ENCODE results near the gene VAPA. TPM values are rescaled to one million over a fixed set of nuclear protein-coding genes. Genes with fewer than 3 reads are reported as not detected.

Gene VAPA
- total and polyA plus RNA-seq, 9 of the 15 experiments (the other 6 are each of a cell fraction or from before 2014, with no cell fraction given): 219 to 902 (median 526) TPM

- TF ChIP-seq MLLT1 (IDR thresholded peaks at IDR 0.05) (peak; percentile 86 to 92), ZHX1 (conservative IDR thresholded peaks at IDR 0.05; ENCODE audit: low read length) (no peak), TAL1 (IDR thresholded peaks at IDR 0.05) (0 out of 2 replicates have a peak, but pooled peaks have one; percentile 49), LEF1 (IDR thresholded peaks at IDR 0.05) (peak; percentile 70), ZNF507 (tag; conservative IDR thresholded peaks at IDR 0.05) (no peak), FOXJ2 (tag; IDR thresholded peaks at IDR 0.05) (0 out of 2 replicates have a peak, but pooled peaks have one; percentile 52), CC2D1A (IDR thresholded peaks at IDR 0.05) (peak; percentile 26; the same call in 1 of the 2 replicates), CEBPB (tag; IDR thresholded peaks at IDR 0.05) (peak; percentile 89), MAFG (tag; conservative IDR thresholded peaks at IDR 0.05) (peak; percentile 77), ZNF77 (CRISPR knock-in tag; IDR thresholded peaks at IDR 0.05) (no peak), ZNF253 (CRISPR knock-in tag; conservative IDR thresholded peaks at IDR 0.05) (0 out of 2 replicates have a peak, but pooled peaks have one; percentile 4), ZBED1 (IDR thresholded peaks at IDR 0.05) (no peak), ZBTB2 (IDR thresholded peaks at IDR 0.05) (peak; percentile 20; the same call in 1 of the 2 replicates), KAT8 (IDR thresholded peaks at IDR 0.05; ENCODE audit: low read depth) (0 out of 2 replicates have a peak, but pooled peaks have one; percentile 10), MITF (IDR thresholded peaks at IDR 0.05) (no peak), LARP7 (IDR thresholded peaks at IDR 0.05) (peak; percentile 80), FOXP1 (CRISPR knock-in tag; IDR thresholded peaks at IDR 0.05) (no peak), ZNF174 (CRISPR knock-in tag; IDR thresholded peaks at IDR 0.05) (0 out of 2 replicates have a peak, but pooled peaks have one; percentile 6), CBX3 (IDR thresholded peaks at IDR 0.05; ENCODE audit: borderline replicate concordance in 1 of 2, low read length in 2 of 2) (peak in 1 of 2 experiments; percentile 7; a peak in 1 of 3 replicates), MLX (CRISPR knock-in tag; conservative IDR thresholded peaks at IDR 0.05) (no peak), ADNP (tag; IDR thresholded peaks at IDR 0.05) (no peak), POLR2A (conservative IDR thresholded peaks at IDR 0.05) (peak; percentile 65), ZNF324 (CRISPR knock-in tag; IDR thresholded peaks at IDR 0.05) (no peak)
Measured at GRCh38 chr18:9915291-9916076, 1.7 kb downstream of the VAPA start (continued).
